ENCODE data around the gene SPEF2.

- no peak for TF ChIP-seq POLR2A (IDR thresholded peaks at IDR 0.05; ENCODE audit: low read length)
- TF ChIP-seq CTCF (IDR thresholded peaks at IDR 0.05): no peak
- no peak for TF ChIP-seq REST (IDR thresholded peaks at IDR 0.05)
- no peak for TF ChIP-seq HDAC2 (IDR thresholded peaks at IDR 0.05)
- no peak for TF ChIP-seq USF2 (IDR thresholded peaks at IDR 0.05)
- TF ChIP-seq PHF8 (IDR thresholded peaks at IDR 0.05; ENCODE audit: borderline replicate concordance, low read depth): no peak
- TF ChIP-seq RNF2 (IDR thresholded peaks at IDR 0.05; ENCODE audit: borderline replicate concordance, low read depth): no peak
- TF ChIP-seq NR3C1 (IDR thresholded peaks at IDR 0.05): no peak
These were observed 225.2 kb downstream of the SPEF2 start for GRCh38 chr5:35842856-35843255.

All from A549 (cell line).